ENCODE data around the gene PLP1.

- TF ChIP-seq CTCF (IDR thresholded peaks at IDR 0.05) = no peak
- TF ChIP-seq POLR2A (IDR thresholded peaks at IDR 0.05) = no peak
- no peak for TF ChIP-seq EP300 (IDR thresholded peaks at IDR 0.05)
Observed at GRCh38 chrX:103805860-103806259, 29.2 kb downstream of the PLP1 start.
